Mesangial cell (primary cell): ENCODE measurements around the gene TBC1D3. TPM values are rescaled to one million over a fixed set of nuclear protein-coding genes. Genes with fewer than 3 reads are reported as not detected.

Experiments
- total RNA-seq: library from RNA; depleted of rRNA; stranded (reverse); fragments of >200 nt; gene quantifications from 2 replicates; pipeline ENCODE4 v1.2.3, GENCODE V29; 2015

Gene TBC1D3
- not detected in 2 replicates for total RNA-seq

GRCh38 chr17:38192455-38192854, at the start of gene TBC1D3:
TBC1D3 (minus strand) TSS chr17:38192555; CDS start chr17:38191029, 1,526 bp downstream.

Other genes with a start within 250 kb of the TBC1D3 start
- gene TBC1D3L, start 203.5 kb downstream of the TBC1D3 start, total RNA-seq: 3.9 TPM in 1 of 2 replicates, not detected in the other
- 2.8 TPM in 1 of 2 replicates, not detected in the other for gene TBC1D3D, start 188.6 kb downstream of the TBC1D3 start, total RNA-seq
- gene TBC1D3C, start 123.9 kb downstream of the TBC1D3 start, total RNA-seq: 2.7 TPM in 1 of 2 replicates, not detected in the other
- 2.9 TPM in 1 of 2 replicates, not detected in the other for gene TBC1D3E, start 64.6 kb downstream of the TBC1D3 start, total RNA-seq
- gene MRPL45, start 104.6 kb upstream of the TBC1D3 start, total RNA-seq: 32.1 and 39.2 TPM in 2 replicates
- gene GPR179, start 151.4 kb upstream of the TBC1D3 start, total RNA-seq: under 0.01 TPM in 1 of 2 replicates, not detected in the other
- 8.6 and 12.8 TPM in 2 replicates for gene SOCS7, start 159.3 kb upstream of the TBC1D3 start, total RNA-seq
- gene ARHGAP23, start 235.9 kb upstream of the TBC1D3 start, total RNA-seq: 57.2 and 134 TPM in 2 replicates